Fibroblast of lung (primary cell): ENCODE measurements around the gene PGF. TPM values are rescaled to one million over a fixed set of nuclear protein-coding genes. Genes with fewer than 3 reads are reported as not detected.

Experiments
- DNase-seq, 2 donors: peaks; one replicate each; pipeline versions ENCODE4 v3.0.0 to v3.0.0-alpha.2; 2010; ENCODE audit warnings: low read depth in 2 of 2
- H2AFZ ChIP-seq: 2 replicates; pipeline ENCODE4 v1.5.1; 2012; ENCODE audit warnings: low read length, control low read depth, inconsistent platforms
- H3K27ac ChIP-seq: 2 replicates; pipeline ENCODE4 v1.5.1; 2011; ENCODE audit warnings: low read length, control low read depth; ENCODE audit not compliant: insufficient read depth
- H3K27me3 ChIP-seq: 2 replicates; pipeline ENCODE4 v1.5.1; 2011; ENCODE audit warnings: mild to moderate bottlenecking, low read length; ENCODE audit not compliant: control insufficient read depth, insufficient read depth
- H3K36me3 ChIP-seq: 2 replicates; pipeline ENCODE4 v1.5.1; 2011; ENCODE audit warnings: low read length; ENCODE audit not compliant: control insufficient read depth, insufficient read depth
- H3K4me1 ChIP-seq: 2 replicates; pipeline ENCODE4 v1.5.1; 2011; ENCODE audit warnings: low read length; ENCODE audit not compliant: control insufficient read depth, insufficient read depth; ENCODE audit errors: extremely low read depth
- H3K4me2 ChIP-seq: 2 replicates; pipeline ENCODE4 v1.5.1; 2011; ENCODE audit warnings: low read length, control low read depth; ENCODE audit not compliant: insufficient read depth; ENCODE audit errors: extremely low read depth
- H3K4me3 ChIP-seq, 4 experiments: fragments of 200-600 bp in 1 of 4; sonication (generic) in 1 of 4; replicated peaks in 1 of 4; 2 replicates each; pipeline ENCODE4 v1.5.1; 2011 to 2016; ENCODE audit warnings: low read length in 4 of 4, low read depth in 3 of 4, mild to moderate bottlenecking in 3 of 4, control low read depth in 2 of 4, inconsistent platforms in 1 of 4, mixed read lengths in 1 of 4; ENCODE audit not compliant: insufficient read depth in 1 of 4; ENCODE audit errors: control extremely low read depth in 1 of 4
- H3K79me2 ChIP-seq: 2 replicates; pipeline ENCODE4 v1.5.1; 2012; ENCODE audit warnings: mild to moderate bottlenecking, low read length, inconsistent platforms; ENCODE audit not compliant: control insufficient read depth, insufficient read depth
- H3K9ac ChIP-seq: 2 replicates; pipeline ENCODE4 v1.5.1; 2011; ENCODE audit warnings: mild to moderate bottlenecking, low read length, control low read depth; ENCODE audit not compliant: insufficient read depth
- H3K9me3 ChIP-seq: 2 replicates; pipeline ENCODE4 v1.5.1; 2012; ENCODE audit warnings: low read depth, low read length; ENCODE audit not compliant: control insufficient read depth, insufficient read depth
- H4K20me1 ChIP-seq: 2 replicates; pipeline ENCODE4 v1.5.1; 2011; ENCODE audit warnings: low read length; ENCODE audit not compliant: control insufficient read depth, insufficient read depth; ENCODE audit errors: extremely low read depth
- EZH2 ChIP-seq: IDR thresholded peaks from 2 replicates; pipeline ENCODE4 v1.5.1; 2012; ENCODE audit warnings: low read length, control low read depth, mild to moderate bottlenecking; ENCODE audit errors: missing control alignments
- polyA plus RNA-seq, 2 donors: library from polyadenylated mRNA; depleted of rRNA in 1 of 2; stranded (reverse) in 1 of 2; unstranded in 1 of 2; fragments of >200 nt; gene quantifications; 2 replicates each; pipeline ENCODE4 v1.2.1, GENCODE V29; 2011 to 2012; ENCODE audit warnings: missing spikeins in 1 of 2
- total RNA-seq: library from RNA; depleted of rRNA; stranded (reverse); fragments of >200 nt; gene quantifications from 2 replicates; pipeline ENCODE4 v1.2.1, GENCODE V29; 2014
- TF ChIP-seq, protein P1 (sequence below), 2 donors: IDR thresholded peaks in 1 of 2; conservative IDR thresholded peaks in 1 of 2; 1 replicate in 1 of 2; 2 replicates in 1 of 2; pipeline ENCODE4 v1.5.1; 2011 to 2012; ENCODE audit warnings: low read length in 2 of 2, control low read depth in 1 of 2, inconsistent platforms in 1 of 2, low read depth in 1 of 2, mild to moderate bottlenecking in 1 of 2

Gene PGF
- total and polyA plus RNA-seq, 2 donors (not counting 1 experiment from before 2014, with no cell fraction given) = 1.1 to 7.6 TPM

DNA sequence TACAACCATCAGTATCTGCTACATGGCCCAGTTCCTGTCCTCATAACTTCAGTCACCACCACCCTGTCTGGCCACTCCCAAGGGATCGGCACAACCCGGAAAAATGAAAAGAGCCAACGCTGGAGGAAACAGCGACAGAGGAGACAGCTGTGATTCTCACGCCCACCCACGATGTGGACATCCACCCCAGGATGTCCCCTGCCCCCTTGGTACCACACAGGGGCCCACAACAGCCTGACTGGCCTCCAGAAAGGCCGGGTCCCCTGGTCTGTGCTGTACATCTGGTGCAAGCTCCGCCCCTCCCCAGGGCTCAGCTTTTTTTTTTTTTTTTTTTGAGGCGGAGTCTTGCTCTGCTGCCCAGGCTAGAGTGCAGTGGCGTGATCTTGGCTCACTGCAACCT lies 44.8 kb downstream of the PGF start:
- Histone ChIP-seq H3K9me3 (no peaks in the 10 kb centered on the region), H3K36me3 (peaks cover 6% of the 10 kb centered on the region), H3K27me3 (no peaks in the 10 kb centered on the region), H3K79me2 (no peaks in the 10 kb centered on the region), H4K20me1 (no peaks in the 10 kb centered on the region), H2AFZ (peak overlapping the region; percentile 31), H3K4me3 (no peak overlapping the region), H3K27ac (no peak overlapping the region), H3K9ac (no peak overlapping the region), H3K4me1 (peaks cover 6% of the 10 kb centered on the region), H3K4me2 (no peak overlapping the region)
- no peak for DNase-seq
- TF ChIP-seq EZH2 = no peak
- TF ChIP-seq, protein P1, sequence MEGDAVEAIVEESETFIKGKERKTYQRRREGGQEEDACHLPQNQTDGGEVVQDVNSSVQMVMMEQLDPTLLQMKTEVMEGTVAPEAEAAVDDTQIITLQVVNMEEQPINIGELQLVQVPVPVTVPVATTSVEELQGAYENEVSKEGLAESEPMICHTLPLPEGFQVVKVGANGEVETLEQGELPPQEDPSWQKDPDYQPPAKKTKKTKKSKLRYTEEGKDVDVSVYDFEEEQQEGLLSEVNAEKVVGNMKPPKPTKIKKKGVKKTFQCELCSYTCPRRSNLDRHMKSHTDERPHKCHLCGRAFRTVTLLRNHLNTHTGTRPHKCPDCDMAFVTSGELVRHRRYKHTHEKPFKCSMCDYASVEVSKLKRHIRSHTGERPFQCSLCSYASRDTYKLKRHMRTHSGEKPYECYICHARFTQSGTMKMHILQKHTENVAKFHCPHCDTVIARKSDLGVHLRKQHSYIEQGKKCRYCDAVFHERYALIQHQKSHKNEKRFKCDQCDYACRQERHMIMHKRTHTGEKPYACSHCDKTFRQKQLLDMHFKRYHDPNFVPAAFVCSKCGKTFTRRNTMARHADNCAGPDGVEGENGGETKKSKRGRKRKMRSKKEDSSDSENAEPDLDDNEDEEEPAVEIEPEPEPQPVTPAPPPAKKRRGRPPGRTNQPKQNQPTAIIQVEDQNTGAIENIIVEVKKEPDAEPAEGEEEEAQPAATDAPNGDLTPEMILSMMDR (conservative IDR thresholded peaks at IDR 0.05 in 1 of 2, IDR thresholded peaks at IDR 0.05 in 1 of 2; ENCODE audit: low read depth in 1 of 2, low read length in 2 of 2) = no peak

DNA sequence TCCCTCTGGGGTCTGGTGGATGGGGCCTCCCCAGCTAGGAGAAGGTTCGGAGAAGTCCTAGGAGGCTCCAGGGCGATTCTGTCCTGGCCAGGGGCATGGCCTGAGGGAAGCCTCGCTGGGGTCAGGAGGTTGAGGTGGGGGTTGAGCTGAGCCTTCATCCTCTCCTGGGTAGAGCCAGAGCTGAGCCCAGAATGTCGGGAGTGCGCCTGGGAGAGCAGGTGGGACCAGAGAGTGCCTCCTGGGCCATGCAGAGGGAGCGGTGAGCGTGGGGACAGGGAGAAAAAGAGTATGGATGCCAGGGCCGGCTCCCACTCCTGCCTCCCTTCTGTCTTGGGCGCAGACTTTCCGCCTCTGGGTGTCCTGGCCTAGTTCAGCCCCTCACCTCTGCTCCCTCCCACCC lies 45.5 kb downstream of the PGF start:
- no peak overlapping the region for H3K4me2 ChIP-seq
- H3K79me2 ChIP-seq = no peaks in the 10 kb centered on the region
- no peak overlapping the region for H3K27ac ChIP-seq
- H3K9ac ChIP-seq = no peak overlapping the region
- no peak for DNase-seq
- peaks cover 6% of the 10 kb centered on the region for H3K4me1 ChIP-seq
- TF ChIP-seq, protein P1 (conservative IDR thresholded peaks at IDR 0.05 in 1 of 2, IDR thresholded peaks at IDR 0.05 in 1 of 2; ENCODE audit: low read depth in 1 of 2, low read length in 2 of 2) = no peak
- no peak for TF ChIP-seq EZH2
- no peak overlapping the region for H2AFZ ChIP-seq
- H3K9me3 ChIP-seq = no peaks in the 10 kb centered on the region
- H3K36me3 ChIP-seq = peaks cover 6% of the 10 kb centered on the region
- no peak overlapping the region for H3K4me3 ChIP-seq
- no peaks in the 10 kb centered on the region for H3K27me3 ChIP-seq
- H4K20me1 ChIP-seq = no peaks in the 10 kb centered on the region

DNA sequence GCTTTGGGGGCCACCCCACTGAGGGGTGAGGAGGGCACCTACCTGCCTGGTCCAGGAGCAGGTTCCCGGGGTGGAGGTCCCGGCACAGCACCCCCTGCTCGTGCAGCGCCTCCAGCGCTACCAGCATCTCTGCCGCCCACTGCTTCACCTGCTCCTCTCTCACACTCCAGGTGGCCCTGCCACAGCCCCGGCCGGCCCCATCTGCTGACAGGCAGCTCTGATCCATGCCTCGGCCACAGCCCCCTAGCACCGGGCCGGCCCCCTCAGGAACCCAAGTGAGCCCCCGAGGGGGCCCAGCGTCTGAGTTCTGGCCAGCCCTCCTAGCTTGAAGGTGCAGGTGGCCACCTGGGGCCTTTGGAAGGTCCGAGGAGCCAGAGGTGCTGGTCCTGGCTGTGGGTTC lies 45.9 kb downstream of the PGF start:
- Histone ChIP-seq H2AFZ (no peak overlapping the region), H3K36me3 (peaks cover 6% of the 10 kb centered on the region), H3K4me1 (peaks cover 6% of the 10 kb centered on the region), H3K4me2 (no peak overlapping the region), H3K9me3 (no peaks in the 10 kb centered on the region), H3K9ac (no peak overlapping the region), H3K4me3 (no peak overlapping the region), H4K20me1 (no peaks in the 10 kb centered on the region), H3K79me2 (no peaks in the 10 kb centered on the region), H3K27ac (no peak overlapping the region), H3K27me3 (no peaks in the 10 kb centered on the region)
- TF ChIP-seq EZH2 = no peak
- TF ChIP-seq, protein P1 (conservative IDR thresholded peaks at IDR 0.05 in 1 of 2, IDR thresholded peaks at IDR 0.05 in 1 of 2; ENCODE audit: low read depth in 1 of 2, low read length in 2 of 2) = no peak
- no peak for DNase-seq
